ENCODE results near the gene IFNLR1. TPM values are rescaled to one million over a fixed set of nuclear protein-coding genes. Genes with fewer than 3 reads are reported as not detected.

Gene IFNLR1
- total RNA-seq, 4 donors from 2014 or later = 2.0 to 7.4 (median 5.0) TPM

DNA sequence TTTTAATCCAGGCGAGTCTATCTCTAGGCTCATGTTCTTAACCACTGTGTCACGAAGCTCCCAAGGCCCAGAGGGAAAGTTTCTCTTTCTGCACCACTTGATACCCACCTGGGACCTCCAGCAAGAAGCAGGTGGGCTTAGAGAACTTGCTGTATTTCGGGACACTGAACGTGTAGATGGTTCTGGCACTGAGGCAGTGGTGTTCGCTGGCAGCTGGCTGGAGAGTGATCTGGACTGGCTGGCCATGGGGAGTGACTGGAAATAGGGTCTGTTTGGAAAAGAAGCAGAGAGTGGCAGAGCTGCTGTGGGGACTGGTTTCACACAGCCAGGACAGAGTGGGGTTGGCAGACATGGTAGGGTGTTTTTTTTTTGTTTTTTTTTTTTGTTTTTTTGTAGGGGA is 27.7 kb downstream of the IFNLR1 start:
- no peak for DNase-seq
- in situ Hi-C loops (cut with MboI; ENCODE audit: low sequenced_read_pairs in 4 of 4) = no loop called here
- ATAC-seq = no peak
- Histone ChIP-seq H3K27me3 (no peaks in the 10 kb centered on the region), H3K4me3 (no peak overlapping the region), H3K4me1 (peaks cover 8 to 12% of the 10 kb centered on the region in 2 donors), H3K36me3 (no peaks in the 10 kb centered on the region), H3K27ac (no peak overlapping the region), H3K9me3 (no peaks in the 10 kb centered on the region)
- intact Hi-C loops (cut with DNase I; ENCODE audit: low total_unique reads) = no loop called here
- TF ChIP-seq, protein P1, sequence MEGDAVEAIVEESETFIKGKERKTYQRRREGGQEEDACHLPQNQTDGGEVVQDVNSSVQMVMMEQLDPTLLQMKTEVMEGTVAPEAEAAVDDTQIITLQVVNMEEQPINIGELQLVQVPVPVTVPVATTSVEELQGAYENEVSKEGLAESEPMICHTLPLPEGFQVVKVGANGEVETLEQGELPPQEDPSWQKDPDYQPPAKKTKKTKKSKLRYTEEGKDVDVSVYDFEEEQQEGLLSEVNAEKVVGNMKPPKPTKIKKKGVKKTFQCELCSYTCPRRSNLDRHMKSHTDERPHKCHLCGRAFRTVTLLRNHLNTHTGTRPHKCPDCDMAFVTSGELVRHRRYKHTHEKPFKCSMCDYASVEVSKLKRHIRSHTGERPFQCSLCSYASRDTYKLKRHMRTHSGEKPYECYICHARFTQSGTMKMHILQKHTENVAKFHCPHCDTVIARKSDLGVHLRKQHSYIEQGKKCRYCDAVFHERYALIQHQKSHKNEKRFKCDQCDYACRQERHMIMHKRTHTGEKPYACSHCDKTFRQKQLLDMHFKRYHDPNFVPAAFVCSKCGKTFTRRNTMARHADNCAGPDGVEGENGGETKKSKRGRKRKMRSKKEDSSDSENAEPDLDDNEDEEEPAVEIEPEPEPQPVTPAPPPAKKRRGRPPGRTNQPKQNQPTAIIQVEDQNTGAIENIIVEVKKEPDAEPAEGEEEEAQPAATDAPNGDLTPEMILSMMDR (IDR thresholded peaks at IDR 0.05 in 4 of 5, conservative IDR thresholded peaks at IDR 0.05 in 1 of 5) = no peak
- no peak for TF ChIP-seq POLR2A (IDR thresholded peaks at IDR 0.05)

DNA sequence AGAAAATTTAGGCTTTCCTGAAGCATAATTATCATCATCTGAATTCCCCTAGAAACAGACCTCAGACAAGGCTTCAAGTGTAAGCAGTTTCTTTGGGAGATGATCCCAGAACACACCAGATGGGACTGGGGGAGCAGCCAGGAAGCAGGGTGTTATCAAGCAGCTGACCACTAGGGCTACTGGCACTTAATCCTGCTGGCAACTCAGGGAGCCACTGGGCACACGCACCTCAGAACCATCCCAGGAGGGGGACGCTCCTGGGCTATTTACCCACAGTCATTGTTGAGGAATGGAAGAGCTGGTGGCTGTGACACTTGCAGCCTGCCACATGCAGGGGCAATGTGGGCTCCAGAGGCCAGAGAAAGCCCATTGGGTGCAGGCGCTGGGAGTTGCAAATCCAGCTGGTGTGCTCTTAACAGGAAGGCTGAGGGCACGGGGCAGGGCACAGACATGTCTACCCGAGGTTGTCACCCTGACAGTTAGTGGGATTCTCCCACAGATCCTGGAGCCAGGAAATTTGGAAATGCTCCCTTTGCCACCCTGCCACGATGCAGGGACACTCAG is 29.1 kb downstream of the IFNLR1 start:
- TF ChIP-seq, protein P1 (IDR thresholded peaks at IDR 0.05 in 4 of 5, conservative IDR thresholded peaks at IDR 0.05 in 1 of 5) = peak in 2 of 5 experiments; percentile 19 to 37
- TF ChIP-seq POLR2A (IDR thresholded peaks at IDR 0.05) = no peak
- Histone ChIP-seq H3K27me3 (no peaks in the 10 kb centered on the region), H3K36me3 (no peaks in the 10 kb centered on the region), H3K4me3 (no peak overlapping the region), H3K9me3 (no peaks in the 10 kb centered on the region), H3K4me1 (peaks cover 8 to 12% of the 10 kb centered on the region in 2 donors), H3K27ac (peak overlapping the region in 1 of 4 donors; percentile 45)
- DNase-seq = no peak
- intact Hi-C loops (cut with DNase I; ENCODE audit: low total_unique reads) (no loop called here), in situ Hi-C loops (cut with MboI; ENCODE audit: low sequenced_read_pairs in 4 of 4) (no loop called here)
- ATAC-seq = peak; percentile 27 to 32

DNA sequence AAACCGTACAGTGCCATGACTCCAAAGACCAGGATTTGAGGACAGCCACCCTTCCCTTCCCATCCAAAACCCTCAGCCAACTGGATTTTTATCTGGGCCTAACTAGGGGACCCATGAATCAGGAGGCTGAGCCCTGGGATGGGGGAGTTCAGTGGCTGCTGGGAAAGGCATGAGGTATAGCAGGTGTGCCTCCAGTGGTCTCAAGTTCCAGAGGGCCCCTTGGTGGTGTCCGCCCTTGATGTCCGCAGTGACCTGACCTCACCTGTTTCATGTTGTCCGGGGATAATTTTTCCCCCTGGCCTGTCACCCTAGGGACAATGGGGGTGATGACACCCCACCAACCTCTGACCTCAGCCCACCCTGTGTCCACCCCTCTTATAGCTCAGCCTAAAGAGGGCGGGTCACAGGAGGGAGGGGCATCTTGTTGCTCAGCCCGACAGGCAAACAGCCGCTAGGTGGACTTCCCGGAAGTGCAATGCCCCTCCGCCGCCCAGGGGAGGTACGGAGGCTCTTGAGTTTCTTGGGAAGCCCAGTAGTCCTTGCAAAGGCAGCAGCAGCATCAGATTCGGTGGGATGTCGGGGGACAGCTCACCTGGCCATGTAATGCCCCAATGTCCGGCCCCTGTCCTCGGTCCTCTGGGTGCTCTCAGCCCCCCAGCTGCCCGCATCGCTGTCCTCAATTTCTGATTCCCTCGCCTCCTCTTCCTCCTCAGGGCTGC is 30.4 kb downstream of the IFNLR1 start:
- in situ Hi-C loops (cut with MboI; ENCODE audit: low sequenced_read_pairs in 4 of 4) = no loop called here
- DNase-seq = no peak

DNA sequence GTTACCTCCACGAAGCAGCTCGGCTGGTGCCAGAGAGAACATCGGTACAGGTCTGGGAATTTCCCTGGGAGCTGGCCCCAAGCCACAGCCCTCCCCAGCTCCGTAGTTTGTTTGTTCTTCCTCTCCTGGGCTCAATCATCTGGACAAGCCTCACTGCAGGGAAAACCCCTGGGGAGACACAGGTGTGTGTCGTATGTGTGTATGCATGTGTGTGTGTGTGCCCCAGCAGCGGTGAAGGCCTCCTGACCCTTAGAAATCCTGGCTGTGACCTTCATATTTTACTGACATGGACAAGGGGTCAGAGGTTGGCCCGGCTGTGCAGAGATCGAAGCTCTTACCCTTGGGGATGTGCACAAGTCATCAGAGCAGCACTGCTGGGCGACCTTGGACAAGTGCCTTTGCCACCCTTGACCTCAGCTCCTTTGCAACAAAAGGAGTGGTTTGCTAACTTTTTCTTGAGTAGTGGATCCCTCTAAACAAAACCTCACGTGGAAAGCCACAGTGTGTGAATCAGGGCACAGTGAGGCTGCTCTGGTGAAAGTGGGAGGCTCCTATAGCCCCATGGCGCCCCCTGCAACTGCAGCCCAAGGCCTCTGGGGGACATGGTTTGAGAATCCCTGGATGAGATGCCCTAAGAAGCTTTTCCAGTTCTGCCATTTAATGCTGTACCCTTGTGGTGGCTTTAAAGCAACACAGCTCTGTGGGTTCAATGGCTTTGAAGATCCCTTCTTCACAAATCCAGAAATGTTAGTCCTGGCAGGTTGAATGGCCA is 31.9 kb downstream of the IFNLR1 start:
- no peak overlapping the region for H3K4me3 ChIP-seq
- no peaks in the 10 kb centered on the region for H3K27me3 ChIP-seq
- in situ Hi-C loops (cut with MboI; ENCODE audit: low sequenced_read_pairs in 4 of 4) = no loop called here
- no peak for TF ChIP-seq POLR2A (IDR thresholded peaks at IDR 0.05)
- TF ChIP-seq, protein P1 (IDR thresholded peaks at IDR 0.05 in 4 of 5, conservative IDR thresholded peaks at IDR 0.05 in 1 of 5) = peak in 1 of 5 experiments; percentile 22
- H3K9me3 ChIP-seq = no peaks in the 10 kb centered on the region
- DNase-seq (no peak), ATAC-seq (no peak)
- H3K27ac ChIP-seq = no peak overlapping the region
- intact Hi-C loops (cut with DNase I; ENCODE audit: low total_unique reads) = no loop called here
- no peaks in the 10 kb centered on the region for H3K36me3 ChIP-seq
- H3K4me1 ChIP-seq = peaks cover 13 to 17% of the 10 kb centered on the region in 2 donors

More for the DNA sequence above, 30.4 kb downstream of the IFNLR1 start:
- intact Hi-C loops (cut with DNase I; ENCODE audit: low total_unique reads) = no loop called here
- no peaks in the 10 kb centered on the region for H3K36me3 ChIP-seq
- no peaks in the 10 kb centered on the region for H3K27me3 ChIP-seq
- TF ChIP-seq POLR2A (IDR thresholded peaks at IDR 0.05) = no peak
- TF ChIP-seq, protein P1 (IDR thresholded peaks at IDR 0.05 in 4 of 5, conservative IDR thresholded peaks at IDR 0.05 in 1 of 5) = no peak
- no peak for ATAC-seq
- H3K27ac ChIP-seq = no peak overlapping the region
- H3K4me1 ChIP-seq = peaks cover 8 to 12% of the 10 kb centered on the region in 2 donors
- H3K4me3 ChIP-seq = no peak overlapping the region
- no peaks in the 10 kb centered on the region for H3K9me3 ChIP-seq

Data from gastrocnemius medialis (tissue), 4 donors.